ENCODE data around the gene KRTAP5-2.
A peak's percentile ranks its signal among the peaks of the same experiment; 100 is the strongest.
"Not testable (repeated sequence)": the region's sequence is repeated elsewhere in the genome, so short reads cannot be mapped to it uniquely, and the experiment has no call there.

Gene KRTAP5-2

DNA sequence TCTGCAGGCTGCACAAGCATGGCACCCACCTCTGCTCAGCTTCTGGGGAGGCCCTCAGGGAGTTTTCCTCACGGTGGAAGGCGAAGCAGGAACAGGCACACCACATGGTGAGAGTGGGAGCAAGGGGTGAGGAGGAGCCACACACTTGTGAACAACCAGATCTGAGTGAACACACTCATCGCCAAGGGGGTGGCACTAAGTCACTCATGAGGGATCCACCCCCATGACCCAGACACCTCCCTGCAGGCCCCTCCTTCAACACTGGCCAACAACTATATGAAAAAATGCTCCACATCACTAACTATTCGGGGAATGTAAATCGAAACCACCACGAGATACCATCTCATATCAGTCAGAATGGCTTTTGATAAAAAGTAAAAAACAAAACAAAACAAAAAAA lies 722 bp upstream of the KRTAP5-2 start:
- Histone ChIP-seq H3K27ac (no peak overlapping the region), H3K9me3 (no peaks in the 10 kb centered on the region), H3K36me3 (no peaks in the 10 kb centered on the region), H3K4me3 (ENCODE audit: low read depth in 1 of 2, low read length in 1 of 2) (no peak overlapping the region), H3K4me1 (ENCODE audit: control insufficient read depth in 1 of 2, insufficient read depth in 1 of 2, low read depth in 1 of 2, low read length in 1 of 2) (no peaks in the 10 kb centered on the region), H3K27me3 (peaks cover 97% of the 10 kb centered on the region)
- no peak for TF ChIP-seq CTCF (IDR thresholded peaks at IDR 0.05)

GRCh38 chr11:1598406-1598805 lies 312 bp upstream of the KRTAP5-2 start:
- H3K9me3 ChIP-seq; H3K4me1 ChIP-seq (ENCODE audit: control insufficient read depth in 1 of 2, insufficient read depth in 1 of 2, low read depth in 1 of 2, low read length in 1 of 2); H3K27ac ChIP-seq; H3K4me3 ChIP-seq (ENCODE audit: low read depth in 1 of 2, low read length in 1 of 2); H3K36me3 ChIP-seq: not testable (repeated sequence)
- H3K27me3 ChIP-seq = peaks cover 100% of the 10 kb centered on the region

DNA sequence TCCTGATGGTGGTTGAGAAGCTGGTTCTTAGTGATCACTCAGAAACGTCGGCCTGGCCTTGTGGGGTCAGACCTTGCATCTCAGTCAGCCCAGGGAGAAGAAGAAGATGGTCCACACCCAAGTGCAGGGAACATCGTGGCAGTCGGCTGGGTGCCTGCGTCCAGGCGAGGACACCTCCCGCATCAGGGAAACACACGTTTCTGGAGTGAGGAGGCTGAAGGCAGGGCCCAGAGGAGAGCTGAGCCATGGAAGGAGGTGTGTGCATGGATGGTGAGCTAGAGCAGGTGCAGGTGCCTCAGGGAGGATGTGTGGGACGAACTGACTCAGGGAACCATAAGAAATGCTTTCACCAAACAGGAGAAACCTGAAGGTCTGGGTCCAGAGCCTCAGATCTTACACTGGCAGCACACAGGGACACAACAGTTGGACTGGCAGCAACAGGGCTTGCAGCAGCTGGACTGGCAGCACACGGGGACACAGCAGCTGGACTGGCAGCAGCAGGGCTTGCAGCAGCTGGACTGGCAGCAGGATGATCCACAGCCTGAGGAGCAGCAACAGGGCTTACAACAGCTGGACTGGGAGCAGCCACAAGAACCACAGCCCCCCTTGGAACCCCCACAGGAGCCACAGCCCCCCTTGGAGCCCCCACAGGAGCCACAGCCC lies 632 bp downstream of the KRTAP5-2 start:
- TF ChIP-seq CTCF (IDR thresholded peaks at IDR 0.05) = no peak
- H3K27ac ChIP-seq = no peak overlapping the region
- H3K4me1 ChIP-seq (ENCODE audit: control insufficient read depth in 1 of 2, insufficient read depth in 1 of 2, low read depth in 1 of 2, low read length in 1 of 2) = no peaks in the 10 kb centered on the region
- H3K36me3 ChIP-seq = no peaks in the 10 kb centered on the region
- no peak overlapping the region for H3K4me3 ChIP-seq (ENCODE audit: low read depth in 1 of 2, low read length in 1 of 2)
- H3K27me3 ChIP-seq = peaks cover 100% of the 10 kb centered on the region
- H3K9me3 ChIP-seq = no peaks in the 10 kb centered on the region

GRCh38 chr11:1596576-1597121 lies 1.4 kb downstream of the KRTAP5-2 start:
- not testable (repeated sequence) for H3K4me3 ChIP-seq (ENCODE audit: low read depth in 1 of 2, low read length in 1 of 2); H3K4me1 ChIP-seq (ENCODE audit: control insufficient read depth in 1 of 2, insufficient read depth in 1 of 2, low read depth in 1 of 2, low read length in 1 of 2); H3K9me3 ChIP-seq; H3K27ac ChIP-seq; H3K36me3 ChIP-seq
- peaks cover 100% of the 10 kb centered on the region for H3K27me3 ChIP-seq

DNA sequence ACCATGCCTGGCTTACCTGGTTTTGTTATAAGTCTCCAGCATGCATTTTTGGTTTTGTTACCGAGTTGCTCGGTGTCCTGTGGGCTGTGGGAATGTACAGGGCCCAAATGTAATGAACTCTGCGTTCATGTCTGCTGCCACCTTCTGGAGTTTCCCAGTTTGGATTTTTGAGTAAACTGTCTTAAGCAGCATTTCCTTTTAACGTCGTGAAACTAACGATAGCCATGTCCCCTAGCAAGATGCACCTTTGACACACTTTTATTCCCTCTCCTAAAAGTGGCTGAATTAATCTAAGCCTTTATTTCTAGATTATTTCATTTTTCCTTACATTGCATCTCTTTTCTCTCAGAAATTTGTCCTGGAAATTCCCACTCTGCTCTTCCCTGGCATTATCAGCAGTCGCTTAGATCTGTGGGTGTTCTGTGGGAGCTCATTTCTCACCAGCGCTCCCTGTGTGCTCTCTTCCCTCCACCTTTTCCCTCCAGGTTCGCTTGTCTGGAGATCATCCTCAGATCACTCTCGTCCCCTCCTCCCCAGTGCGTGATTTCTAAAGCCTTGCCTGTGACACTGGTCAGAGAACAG lies 2.0 kb downstream of the KRTAP5-2 start:
- not testable (repeated sequence) for H3K9me3 ChIP-seq; H3K36me3 ChIP-seq; H3K27ac ChIP-seq; H3K4me3 ChIP-seq (ENCODE audit: low read depth in 1 of 2, low read length in 1 of 2); H3K4me1 ChIP-seq (ENCODE audit: control insufficient read depth in 1 of 2, insufficient read depth in 1 of 2, low read depth in 1 of 2, low read length in 1 of 2)
- H3K27me3 ChIP-seq = peaks cover 100% of the 10 kb centered on the region

DNA sequence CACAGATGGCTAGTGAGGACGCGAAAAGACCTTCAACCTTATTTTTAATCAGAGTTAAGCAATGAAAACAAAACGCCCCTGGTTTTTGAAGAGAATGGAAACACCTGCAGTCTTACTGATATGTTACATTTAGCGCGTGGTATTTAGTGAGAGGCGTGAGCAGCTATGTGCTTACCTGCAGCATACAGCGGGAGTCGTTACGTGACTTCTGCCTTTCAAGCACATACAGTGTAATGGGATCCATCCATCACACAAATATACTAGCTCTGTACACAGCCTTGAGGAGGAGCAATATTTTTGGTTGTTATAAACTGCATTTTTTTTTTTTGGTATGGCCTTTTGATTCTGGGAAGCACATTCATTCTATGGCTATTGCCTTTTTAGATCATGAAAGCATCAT lies 5.5 kb downstream of the KRTAP5-2 start:
- Histone ChIP-seq H3K36me3 (no peaks in the 10 kb centered on the region), H3K27me3 (peaks cover 78% of the 10 kb centered on the region), H3K4me3 (ENCODE audit: low read depth in 1 of 2, low read length in 1 of 2) (no peak overlapping the region), H3K4me1 (ENCODE audit: control insufficient read depth in 1 of 2, insufficient read depth in 1 of 2, low read depth in 1 of 2, low read length in 1 of 2) (peaks cover 8 to 9% of the 10 kb centered on the region in 2 experiments), H3K9me3 (no peaks in the 10 kb centered on the region), H3K27ac (no peak overlapping the region)
- TF ChIP-seq CTCF (IDR thresholded peaks at IDR 0.05) = no peak

DNA sequence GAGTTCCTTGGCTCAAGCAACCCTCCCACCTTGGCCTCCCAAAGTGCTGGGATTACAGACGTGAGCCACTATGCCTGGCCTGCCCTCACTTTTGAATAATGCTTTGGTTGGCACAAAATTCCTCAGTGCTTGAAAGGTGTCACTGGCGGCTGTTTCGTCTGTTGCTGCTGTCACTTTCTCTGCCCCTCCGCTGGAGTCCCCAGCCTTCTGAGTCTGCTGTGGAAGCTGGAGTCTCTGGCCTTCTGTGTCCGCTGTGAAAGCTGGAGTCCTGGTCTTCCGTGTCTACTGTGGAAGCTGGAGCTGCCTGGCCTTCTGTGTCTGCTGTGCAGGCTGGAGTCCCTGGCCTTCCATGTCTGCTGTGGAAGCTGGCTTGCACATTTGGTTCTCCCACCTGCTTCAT lies 8.1 kb downstream of the KRTAP5-2 start:
- peaks cover 76% of the 10 kb centered on the region for H3K27me3 ChIP-seq
- no peak overlapping the region for H3K4me3 ChIP-seq (ENCODE audit: low read depth in 1 of 2, low read length in 1 of 2)
- no peaks in the 10 kb centered on the region for H3K36me3 ChIP-seq
- H3K9me3 ChIP-seq = no peaks in the 10 kb centered on the region
- H3K4me1 ChIP-seq (ENCODE audit: control insufficient read depth in 1 of 2, insufficient read depth in 1 of 2, low read depth in 1 of 2, low read length in 1 of 2) = peaks cover 8 to 9% of the 10 kb centered on the region in 2 experiments
- TF ChIP-seq CTCF (IDR thresholded peaks at IDR 0.05) = no peak
- no peak overlapping the region for H3K27ac ChIP-seq

DNA sequence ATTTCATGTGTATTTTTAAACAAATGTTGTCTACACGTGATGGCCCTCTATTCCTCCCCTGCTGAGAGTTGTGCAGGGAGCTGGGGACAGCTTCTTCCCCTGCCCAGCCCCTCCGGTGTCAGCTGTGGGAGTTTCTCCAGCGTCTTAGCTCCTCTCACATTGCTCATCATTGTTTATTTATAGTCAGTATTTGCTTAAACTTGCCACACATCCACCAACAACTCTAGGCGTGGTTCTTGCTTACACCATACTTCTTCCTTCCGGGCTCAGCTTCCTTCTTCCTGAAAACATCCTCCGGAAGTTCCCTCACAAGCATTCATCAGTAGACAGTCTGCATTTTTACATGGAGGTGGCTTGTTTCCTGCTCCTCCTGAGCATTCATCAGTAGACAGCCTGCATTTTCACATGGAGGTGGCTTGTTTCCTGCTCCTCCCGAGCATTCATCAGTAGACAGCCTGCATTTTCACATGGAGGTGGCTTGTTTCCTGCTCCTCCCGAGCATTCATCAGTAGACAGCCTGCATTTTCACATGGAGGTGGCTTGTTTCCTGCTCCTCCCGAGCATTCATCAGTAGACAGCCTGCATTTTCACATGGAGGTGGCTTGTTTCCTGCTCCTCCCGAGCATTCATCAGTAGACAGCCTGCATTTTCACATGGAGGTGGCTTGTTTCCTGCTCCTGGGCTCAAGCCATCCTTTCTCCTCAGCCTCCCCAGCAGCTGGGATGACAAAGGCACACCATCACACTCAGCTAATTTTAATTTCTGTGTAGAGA lies 8.7 kb downstream of the KRTAP5-2 start:
- H3K4me3 ChIP-seq (ENCODE audit: low read depth in 1 of 2, low read length in 1 of 2) = not testable (repeated sequence)
- H3K27ac ChIP-seq = peak overlapping the region; percentile 32

More for the DNA sequence above, 8.7 kb downstream of the KRTAP5-2 start:
- not testable (repeated sequence) for H3K4me1 ChIP-seq (ENCODE audit: control insufficient read depth in 1 of 2, insufficient read depth in 1 of 2, low read depth in 1 of 2, low read length in 1 of 2); H3K9me3 ChIP-seq; H3K36me3 ChIP-seq
- peaks cover 76% of the 10 kb centered on the region for H3K27me3 ChIP-seq

Measured in neutrophil (primary cell).